GM13976 (cell line): ENCODE measurements around the gene TRIM44.

Experiments used
- DNase-seq: peaks from one replicate; pipeline ENCODE4 v3.0.0; 2012; ENCODE audit warnings: low spot score
- CTCF ChIP-seq: IDR thresholded peaks from 2 replicates; pipeline ENCODE4 v1.5.1; 2012; ENCODE audit warnings: borderline replicate concordance, mild to moderate bottlenecking; ENCODE audit not compliant: insufficient read depth; ENCODE audit errors: extremely low read depth, missing control alignments, control extremely low read depth
- in situ Hi-C: fragments of 300-500 bp; cut with MboI; formaldehyde crosslinking; loops from one replicate; pipeline ENCODE4 v1.12.0; 2022; ENCODE audit warnings: low sequenced_read_pairs, mixed read lengths, inconsistent platforms; ENCODE audit not compliant: unreplicated experiment

The TRIM44 gene

DNA sequence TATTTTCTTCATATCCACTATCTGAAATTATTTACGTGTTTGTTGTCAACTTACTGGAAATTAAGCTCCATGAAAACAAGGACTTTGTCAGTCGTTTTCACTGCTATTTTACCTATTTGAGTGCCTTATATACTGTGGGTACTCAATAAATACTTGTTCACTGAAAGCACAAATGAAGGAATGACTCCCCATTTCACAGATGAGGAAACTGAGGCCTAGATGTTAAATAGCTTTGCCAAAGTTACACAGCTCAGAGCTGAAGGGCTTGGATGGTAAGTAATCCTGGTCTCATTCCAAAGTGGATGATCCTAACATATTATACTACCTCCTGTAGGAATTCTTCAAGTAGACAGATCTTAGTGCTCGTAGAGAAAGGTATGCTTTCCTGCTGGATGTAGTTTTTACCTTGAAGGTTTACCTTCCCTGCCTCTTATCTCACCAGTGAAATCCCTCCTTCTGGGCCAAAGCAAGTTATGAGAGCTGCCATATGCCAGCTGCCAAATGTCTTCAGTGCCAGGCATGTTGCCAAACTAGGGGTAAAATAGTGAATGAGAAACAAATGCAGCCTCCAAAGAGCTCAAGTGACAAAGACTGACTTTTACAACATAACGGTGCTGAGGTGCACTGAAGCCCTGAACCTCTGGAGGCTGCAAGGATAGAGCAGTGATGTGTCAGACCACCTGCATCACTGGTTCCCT lies 129.7 kb downstream of the TRIM44 start:
- in situ Hi-C loops = loop anchor here (10.0 kb wide), 1 partner anchor 117 kb away; no protein-coding TSS in a partner anchor
- DNase-seq = no peak

GRCh38 chr11:35792846-35793192 lies 130.2 kb downstream of the TRIM44 start:
- no peak for DNase-seq
- TF ChIP-seq CTCF = no peak
- in situ Hi-C loops = loop anchor here (10.0 kb wide), 1 partner anchor 118 kb away; no protein-coding TSS in a partner anchor

More for the DNA sequence above, 129.7 kb downstream of the TRIM44 start:
- TF ChIP-seq CTCF = no peak

DNA sequence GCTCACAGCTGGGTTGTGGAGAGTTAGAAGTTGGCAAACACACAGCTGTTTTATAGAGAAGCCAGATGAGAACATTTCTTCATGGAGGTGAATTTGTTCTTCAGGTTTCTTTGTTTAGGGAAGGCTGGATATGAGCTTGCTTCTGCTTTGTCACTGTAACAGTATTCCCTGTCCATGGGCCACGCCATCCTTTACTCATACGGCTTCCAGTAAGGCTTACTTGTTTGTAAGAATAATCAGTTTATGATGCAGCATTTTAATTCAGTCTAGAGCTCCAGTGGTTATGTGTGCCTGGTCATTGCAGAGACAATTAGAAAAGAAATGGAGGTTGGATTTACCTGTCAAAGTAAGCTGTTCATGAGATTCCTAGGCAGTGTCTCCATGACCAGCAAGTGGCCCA lies 131.8 kb downstream of the TRIM44 start:
- in situ Hi-C loops = loop anchor here (10.0 kb wide), 1 partner anchor 120 kb away; no protein-coding TSS in a partner anchor
- DNase-seq = no peak
- no peak for TF ChIP-seq CTCF

DNA sequence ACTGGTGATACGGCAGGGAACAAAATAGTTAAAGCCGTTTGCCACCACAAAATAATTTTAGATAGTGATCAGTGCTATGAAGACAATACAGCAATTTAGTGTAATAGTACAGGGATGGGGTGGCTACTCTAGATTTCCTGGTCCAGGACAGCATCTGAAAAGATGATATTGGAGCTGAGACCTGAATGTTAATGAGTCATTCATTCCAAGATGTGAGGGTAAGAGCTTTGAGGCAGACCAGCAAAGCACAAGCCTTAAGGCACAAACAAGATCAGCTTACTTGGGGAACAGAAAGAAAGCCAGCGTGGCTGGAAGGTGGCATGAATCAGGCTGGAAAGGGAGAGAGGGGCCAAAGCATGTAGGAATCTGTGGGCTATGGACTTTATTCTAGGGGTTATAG lies 132.3 kb downstream of the TRIM44 start:
- no peak for TF ChIP-seq CTCF
- in situ Hi-C loops = loop anchor here (10.0 kb wide), 1 partner anchor 120 kb away; no protein-coding TSS in a partner anchor
- DNase-seq = no peak

- TF ChIP-seq CTCF = no peak
- no peak for DNase-seq
- in situ Hi-C loops = loop anchor here (10.0 kb wide), 1 partner anchor 122 kb away; no protein-coding TSS in a partner anchor
Observed at GRCh38 chr11:35796562-35796961, 134.0 kb downstream of the TRIM44 start.

- DNase-seq = no peak
Observed at GRCh38 chr11:35798423-35798822, 135.8 kb downstream of the TRIM44 start.

More at GRCh38 chr11:35798423-35798822, 135.8 kb downstream of the TRIM44 start:
- no peak for TF ChIP-seq CTCF
- in situ Hi-C loops = loop anchor here (10.0 kb wide), 1 partner anchor 124 kb away; no protein-coding TSS in a partner anchor
